ENCODE results near the gene GYPC. TPM values are rescaled to one million over a fixed set of nuclear protein-coding genes. Genes with fewer than 3 reads are reported as not detected.

GYPC gene
- total RNA-seq, 1 donor from 2014 or later, result 19.6 TPM

GRCh38 chr2:126722081-126722480 is 66.1 kb downstream of the GYPC start:
- FAIRE-seq, result no peak
- DNase-seq (ENCODE audit: low spot score in 2 of 2), result no peak

- DNase-seq (ENCODE audit: low spot score in 2 of 2) (no peak), FAIRE-seq (no peak)
These were observed 66.6 kb downstream of the GYPC start for GRCh38 chr2:126722546-126722945.

- no peak for FAIRE-seq
- DNase-seq (ENCODE audit: low spot score in 2 of 2), result no peak
These were observed 67.4 kb downstream of the GYPC start for GRCh38 chr2:126723281-126723815.

DNA sequence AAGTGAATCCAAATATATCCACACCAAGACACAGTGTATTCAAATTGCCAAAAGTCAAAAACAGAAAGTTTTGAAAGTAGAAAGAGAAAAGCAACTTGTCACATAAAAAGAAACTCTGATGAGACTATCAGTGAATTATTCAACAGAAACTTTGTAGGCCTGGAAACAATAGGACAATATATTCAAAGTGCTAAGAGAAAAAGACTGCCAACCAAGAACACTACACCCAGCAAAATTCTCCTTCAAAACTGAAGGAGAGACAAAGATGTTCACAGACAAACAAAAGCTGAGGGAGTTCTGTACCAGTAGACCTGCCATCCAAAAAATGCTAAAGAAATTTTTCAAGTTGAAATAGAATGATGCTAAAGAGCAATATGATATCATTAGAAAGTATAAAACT is 69.6 kb downstream of the GYPC start:
- DNase-seq (ENCODE audit: low spot score in 2 of 2), result no peak
- no peak for FAIRE-seq

GRCh38 chr2:126729896-126730295 is 73.9 kb downstream of the GYPC start:
- FAIRE-seq (no peak), DNase-seq (ENCODE audit: low spot score in 2 of 2) (no peak)

DNA sequence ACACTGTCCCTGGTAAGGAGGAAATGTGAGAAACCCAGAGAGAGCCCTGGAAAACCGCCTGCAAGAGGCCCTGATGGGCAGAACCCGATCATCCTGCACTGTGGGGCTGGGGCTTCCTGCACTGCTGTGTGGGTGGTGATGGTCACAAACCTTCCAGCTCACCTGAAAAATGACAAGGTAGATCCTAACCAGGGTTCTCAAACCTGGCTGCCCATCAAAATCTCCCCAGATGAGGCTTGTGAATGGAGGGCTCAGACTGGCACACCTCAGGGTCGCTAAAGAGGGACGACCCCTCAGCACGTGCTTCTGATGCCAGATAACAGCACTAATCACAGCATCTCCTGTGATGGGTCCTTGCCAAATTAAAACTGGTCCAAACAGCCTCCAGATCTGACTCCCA is 74.7 kb downstream of the GYPC start:
- DNase-seq (ENCODE audit: low spot score in 2 of 2) (no peak), FAIRE-seq (no peak)

- no peak for DNase-seq (ENCODE audit: low spot score in 2 of 2)
- FAIRE-seq, result no peak
These were observed 75.4 kb downstream of the GYPC start for GRCh38 chr2:126731353-126731752.

DNA sequence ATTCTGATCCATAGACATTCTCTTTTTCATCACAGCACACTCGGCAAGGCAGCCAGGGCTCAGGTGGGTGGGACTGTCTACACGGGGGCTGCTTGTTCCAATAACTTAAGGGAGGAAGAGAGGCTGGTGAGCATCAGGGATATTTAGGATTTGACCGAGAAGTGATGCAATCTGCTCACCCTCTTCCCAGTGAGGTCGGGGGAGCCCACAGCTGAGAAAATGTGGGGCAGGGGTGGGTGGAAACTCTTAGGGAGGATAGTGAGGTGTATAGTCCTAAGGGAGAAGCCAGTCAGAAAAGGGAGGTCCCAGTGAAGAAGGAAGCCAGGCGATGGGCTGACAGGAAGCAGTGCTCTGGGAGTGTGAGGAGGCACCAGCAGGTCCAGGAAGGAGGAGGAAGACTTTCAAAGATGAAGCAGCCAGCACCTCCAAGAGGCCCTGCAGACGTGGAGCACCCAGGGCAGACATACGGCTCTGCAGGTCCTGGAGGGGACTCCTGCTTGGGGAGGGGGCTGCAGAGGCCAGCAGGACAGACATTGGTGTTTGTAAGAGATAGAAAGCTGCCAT is 76.8 kb downstream of the GYPC start:
- DNase-seq (ENCODE audit: low spot score in 2 of 2) (no peak), FAIRE-seq (no peak)

DNA sequence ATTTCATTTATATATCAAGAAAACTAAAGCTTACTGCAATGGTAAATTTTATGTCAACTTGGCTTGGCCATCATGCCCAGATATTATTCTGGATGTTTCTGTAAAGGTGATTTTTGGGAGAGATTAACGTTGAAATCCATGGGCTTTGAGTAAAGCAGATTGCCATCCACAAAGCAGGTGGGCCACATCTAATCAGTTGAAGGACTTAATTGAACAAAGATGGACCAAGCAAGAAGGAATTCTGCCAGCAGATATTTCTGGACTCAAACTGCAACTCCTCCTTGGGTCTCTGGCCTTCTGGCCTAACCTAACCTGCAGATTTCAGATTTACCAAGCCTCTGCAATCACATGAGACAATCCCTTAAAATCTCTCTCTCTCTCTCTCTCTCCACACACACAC is 77.8 kb downstream of the GYPC start:
- no peak for FAIRE-seq
- no peak for DNase-seq (ENCODE audit: low spot score in 2 of 2)

DNA sequence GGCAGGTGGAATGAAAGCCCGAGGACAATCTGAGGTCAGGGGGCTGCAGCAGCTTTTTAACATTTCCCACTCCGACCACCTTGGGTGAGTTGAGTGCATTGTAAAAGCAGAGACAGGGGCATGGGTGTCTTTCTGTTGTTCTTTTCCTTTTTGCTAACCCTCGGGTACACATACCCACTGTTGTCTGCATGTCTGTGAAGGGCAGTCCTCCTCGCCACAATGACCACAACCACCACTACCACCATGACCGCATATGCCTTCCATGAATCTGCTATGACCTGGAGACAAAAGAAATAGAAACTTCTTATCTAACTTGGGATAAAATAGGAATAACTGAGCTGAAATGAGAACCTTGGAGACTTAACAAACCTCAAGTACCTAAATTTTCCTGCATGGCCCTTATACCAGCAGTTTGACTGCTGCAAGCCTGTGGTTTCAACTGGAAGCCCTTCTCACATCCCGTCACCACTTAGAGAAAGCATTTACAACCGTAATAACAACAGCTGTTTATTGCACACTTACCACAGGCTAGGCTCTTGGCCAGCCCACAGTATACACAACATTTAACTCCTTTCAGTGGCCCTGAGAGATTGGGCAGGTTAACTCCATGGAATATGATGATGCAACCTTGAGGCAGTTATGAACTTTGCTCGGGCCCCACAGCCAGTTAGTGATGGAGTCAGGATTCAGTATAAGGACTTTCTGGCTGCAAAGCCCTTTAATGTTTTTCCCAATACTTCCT is 80.3 kb downstream of the GYPC start:
- no peak for DNase-seq (ENCODE audit: low spot score in 2 of 2)

DNA sequence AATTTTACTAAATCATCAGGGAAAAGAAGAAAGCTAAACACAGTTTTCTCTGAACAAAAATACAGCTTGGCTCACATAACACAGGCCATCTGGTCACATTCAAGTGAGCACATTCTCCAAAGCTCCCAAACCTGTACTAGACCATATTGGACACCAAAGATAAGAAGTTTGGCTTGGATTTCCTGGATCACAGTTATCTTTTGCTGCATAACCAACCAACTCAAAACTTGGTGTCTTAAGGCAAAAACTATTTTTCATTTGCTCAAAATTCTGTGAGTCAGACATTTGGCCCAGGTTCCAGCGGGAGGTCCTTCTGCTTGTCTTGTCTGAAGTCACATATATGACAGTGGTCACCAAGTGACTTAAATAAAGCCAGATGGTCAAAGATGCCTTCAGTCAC is 83.2 kb downstream of the GYPC start:
- no peak for DNase-seq (ENCODE audit: low spot score in 2 of 2)
- FAIRE-seq, result no peak

More for the DNA sequence above, 80.3 kb downstream of the GYPC start:
- FAIRE-seq, result no peak

DNA sequence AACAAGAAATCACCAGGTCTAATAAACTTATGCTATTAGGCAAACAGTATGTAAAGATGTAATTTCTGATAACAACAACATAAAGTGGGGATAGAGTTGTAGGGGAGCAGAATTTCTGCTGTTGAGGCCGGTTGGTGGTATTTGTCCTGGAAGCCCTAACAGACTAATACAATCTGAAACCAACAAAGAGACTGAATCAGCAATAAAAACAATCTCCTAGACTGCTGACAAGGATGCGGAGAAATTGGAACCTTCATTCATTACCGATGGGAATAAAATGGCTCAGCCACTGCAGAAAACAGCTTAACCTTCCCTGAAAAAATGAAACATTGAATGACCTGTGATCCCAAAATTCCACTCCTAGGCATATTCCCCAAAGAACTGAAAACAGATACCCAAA is 88.7 kb downstream of the GYPC start:
- no peak for FAIRE-seq

More for the DNA sequence above, 88.7 kb downstream of the GYPC start:
- DNase-seq (ENCODE audit: low spot score in 2 of 2), result no peak

Small RNAs within 50 kb of the gene (small RNA-seq; reads per million reads assigned to genes)
- not detected for gene RNU6-675P

Other genes starting within 250 kb of the GYPC start
- not detected for gene TEX51, start 242.7 kb downstream of the GYPC start, total RNA-seq